Smooth muscle cell (in vitro differentiated cells): Measurements from ENCODE around the gene CCDC124. TPM values are rescaled to one million over a fixed set of nuclear protein-coding genes. Genes with fewer than 3 reads are reported as not detected.
A peak's percentile ranks its signal among the peaks of the same experiment; 100 is the strongest.

Source experiments
- DNase-seq: peaks from one replicate; lab custom pipeline; 2025; ENCODE audit not compliant: unreplicated experiment; lab: John Stamatoyannopoulos, UW
- H2AFZ ChIP-seq: fragments of 200-600 bp; sonication (generic); 2 replicates; pipeline ENCODE4 v1.6.0; 2016; ENCODE audit warnings: antibody characterized with exemption, low read depth, mild to moderate bottlenecking
- H3F3A ChIP-seq: fragments of 200-600 bp; sonication (generic); 2 replicates; pipeline ENCODE4 v1.6.0; 2017; ENCODE audit warnings: antibody characterized with exemption, low read depth
- H3K27ac ChIP-seq: fragments of 200-600 bp; sonication (generic); 2 replicates; pipeline ENCODE4 v1.5.1; 2016; ENCODE audit warnings: low read depth, mild to moderate bottlenecking
- H3K27me3 ChIP-seq: fragments of 200-600 bp; sonication (generic); 2 replicates; pipeline ENCODE4 v1.6.1; 2016; ENCODE audit warnings: low read depth, mild to moderate bottlenecking
- H3K36me3 ChIP-seq: fragments of 200-600 bp; sonication (generic); 2 replicates; pipeline ENCODE4 v1.5.1; 2016; ENCODE audit warnings: low read depth
- H3K4me1 ChIP-seq: fragments of 200-600 bp; sonication (generic); 2 replicates; pipeline ENCODE4 v1.5.1; 2016; ENCODE audit warnings: low read depth
- H3K4me2 ChIP-seq: fragments of 200-600 bp; sonication (generic); 2 replicates; pipeline ENCODE4 v1.6.0; 2016; ENCODE audit warnings: mild to moderate bottlenecking
- H3K4me3 ChIP-seq: fragments of 200-600 bp; sonication (generic); 2 replicates; pipeline ENCODE4 v1.5.1; 2016; ENCODE audit warnings: mild to moderate bottlenecking
- H3K79me2 ChIP-seq: fragments of 200-600 bp; sonication (generic); 2 replicates; pipeline ENCODE4 v1.6.0; 2016; ENCODE audit warnings: low read depth, mild to moderate bottlenecking
- H3K9ac ChIP-seq: fragments of 200-600 bp; sonication (generic); 2 replicates; pipeline ENCODE4 v1.6.0; 2016; ENCODE audit warnings: low read depth
- H3K9me3 ChIP-seq: fragments of 200-600 bp; sonication (generic); replicated peaks from 2 replicates; pipeline ENCODE4 v1.5.1; 2016; ENCODE audit warnings: low read depth
- H4K20me1 ChIP-seq: fragments of 200-600 bp; sonication (generic); 2 replicates; pipeline ENCODE4 v1.6.0; 2016; ENCODE audit warnings: low read depth
- WGBS: methylation state at CpG from one replicate; pipeline ENCODE4 v1.1.7; 2016; ENCODE audit warnings: low lambda C conversion rate; 5-methylcytosine and 5-hydroxymethylcytosine counted together
- polyA plus RNA-seq: library from polyadenylated mRNA; unstranded; fragments of >200 nt; fragmentation: Nextera tagmentation; extraction: Ambion mirVana; gene quantifications from 2 replicates; pipeline ENCODE4 v1.2.1, GENCODE V29; 2016
- total RNA-seq: library from RNA; depleted of rRNA; stranded (reverse); fragments of >200 nt; gene quantifications from 2 replicates; pipeline ENCODE4 v1.2.3, GENCODE V29; 2014
- TF ChIP-seq, protein P1 (sequence below): fragments of 200-600 bp; sonication (generic); IDR thresholded peaks from 2 replicates; pipeline ENCODE4 v1.5.1; 2017; ENCODE audit warnings: borderline replicate concordance, mild to moderate bottlenecking, antibody characterized with exemption; ENCODE audit not compliant: insufficient read depth, poor library complexity, severe bottlenecking

CCDC124 gene
- total and polyA plus RNA-seq, 2 experiments from 2014 or later = 34.5 to 156 TPM

DNA sequence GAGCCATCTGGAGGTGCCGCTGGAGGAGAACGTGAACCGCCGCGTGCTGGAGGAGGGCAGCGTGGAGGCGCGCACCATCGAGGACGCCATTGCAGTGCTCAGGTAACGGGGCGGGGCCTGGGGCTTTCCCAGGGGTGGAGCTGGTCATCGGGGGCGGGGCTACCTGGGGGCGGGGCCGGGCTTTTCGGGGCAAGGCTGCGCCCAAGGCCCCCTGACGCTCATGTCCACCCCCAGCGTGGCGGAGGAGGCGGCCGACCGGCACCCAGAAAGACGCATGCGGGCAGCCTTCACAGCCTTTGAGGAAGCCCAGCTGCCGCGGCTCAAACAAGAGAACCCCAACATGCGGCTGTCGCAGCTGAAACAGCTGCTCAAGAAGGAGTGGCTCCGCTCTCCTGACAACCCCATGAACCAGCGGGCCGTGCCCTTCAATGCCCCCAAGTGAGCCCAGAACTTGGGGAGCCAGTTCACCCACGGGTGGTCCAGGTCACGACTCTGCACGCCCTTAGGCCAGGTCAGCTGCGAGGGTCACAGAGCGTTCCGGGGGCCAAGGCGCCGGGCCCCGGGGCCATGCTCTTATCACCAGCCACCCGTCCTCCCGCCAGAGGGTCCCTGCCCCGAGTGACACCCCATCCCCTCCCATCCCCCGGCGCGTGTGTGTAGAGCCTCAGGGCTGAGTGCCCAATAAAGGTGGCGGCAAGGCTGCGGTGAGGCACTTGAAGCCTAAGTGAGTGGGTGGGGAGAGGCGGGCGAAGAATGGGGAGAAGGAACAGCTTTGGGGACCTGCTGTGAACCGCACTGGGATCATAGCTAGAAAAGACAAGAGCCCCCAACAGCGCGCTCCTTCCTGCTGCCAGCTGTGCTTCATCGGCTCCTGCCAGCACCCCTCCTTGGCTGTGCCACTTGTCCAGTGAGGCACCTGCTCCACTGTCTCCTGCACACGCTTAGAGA is 10.7 kb downstream of the CCDC124 start:
- H3K4me2 ChIP-seq = no peak overlapping the region

DNA sequence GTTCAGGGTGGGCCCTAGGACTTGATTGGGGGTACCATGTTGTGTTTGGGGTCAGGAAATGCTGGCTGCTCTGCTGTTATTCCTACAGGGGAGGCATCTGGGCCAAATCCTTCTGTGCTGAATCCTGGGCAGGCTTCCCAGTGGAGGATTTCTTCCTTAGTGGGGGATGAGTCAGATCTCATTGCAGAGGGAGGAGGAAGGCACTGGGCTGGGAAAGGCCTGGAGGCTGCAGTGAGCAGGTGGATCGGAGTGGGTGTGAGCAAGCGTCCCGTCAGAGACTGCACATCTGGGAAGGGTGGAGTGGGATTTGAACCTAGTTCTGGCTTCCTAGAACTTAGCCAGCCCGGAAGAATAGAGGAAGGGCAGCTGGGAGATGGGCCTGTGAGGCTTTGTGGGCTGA is 11.5 kb downstream of the CCDC124 start:
- H3F3A ChIP-seq = no peaks in the 10 kb centered on the region
- 71% methylated on average over 4 of the region's 4 CpGs for WGBS
- no peak for DNase-seq
- no peak overlapping the region for H2AFZ ChIP-seq
- peaks cover 9% of the 10 kb centered on the region for H3K27me3 ChIP-seq
- H3K27ac ChIP-seq = no peak overlapping the region
- H3K4me1 ChIP-seq = peaks cover 11% of the 10 kb centered on the region
- TF ChIP-seq, protein P1, sequence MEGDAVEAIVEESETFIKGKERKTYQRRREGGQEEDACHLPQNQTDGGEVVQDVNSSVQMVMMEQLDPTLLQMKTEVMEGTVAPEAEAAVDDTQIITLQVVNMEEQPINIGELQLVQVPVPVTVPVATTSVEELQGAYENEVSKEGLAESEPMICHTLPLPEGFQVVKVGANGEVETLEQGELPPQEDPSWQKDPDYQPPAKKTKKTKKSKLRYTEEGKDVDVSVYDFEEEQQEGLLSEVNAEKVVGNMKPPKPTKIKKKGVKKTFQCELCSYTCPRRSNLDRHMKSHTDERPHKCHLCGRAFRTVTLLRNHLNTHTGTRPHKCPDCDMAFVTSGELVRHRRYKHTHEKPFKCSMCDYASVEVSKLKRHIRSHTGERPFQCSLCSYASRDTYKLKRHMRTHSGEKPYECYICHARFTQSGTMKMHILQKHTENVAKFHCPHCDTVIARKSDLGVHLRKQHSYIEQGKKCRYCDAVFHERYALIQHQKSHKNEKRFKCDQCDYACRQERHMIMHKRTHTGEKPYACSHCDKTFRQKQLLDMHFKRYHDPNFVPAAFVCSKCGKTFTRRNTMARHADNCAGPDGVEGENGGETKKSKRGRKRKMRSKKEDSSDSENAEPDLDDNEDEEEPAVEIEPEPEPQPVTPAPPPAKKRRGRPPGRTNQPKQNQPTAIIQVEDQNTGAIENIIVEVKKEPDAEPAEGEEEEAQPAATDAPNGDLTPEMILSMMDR = no peak
- no peak overlapping the region for H3K9ac ChIP-seq
- H3K79me2 ChIP-seq = no peaks in the 10 kb centered on the region
- H3K9me3 ChIP-seq = no peaks in the 10 kb centered on the region
- H3K4me3 ChIP-seq = no peak overlapping the region
- H4K20me1 ChIP-seq = peaks cover 4% of the 10 kb centered on the region
- no peaks in the 10 kb centered on the region for H3K36me3 ChIP-seq
- H3K4me2 ChIP-seq = no peak overlapping the region

More for the DNA sequence above, 10.7 kb downstream of the CCDC124 start:
- Histone ChIP-seq H3K79me2 (no peaks in the 10 kb centered on the region), H3F3A (no peaks in the 10 kb centered on the region), H3K27ac (no peak overlapping the region), H3K4me1 (peaks cover 5% of the 10 kb centered on the region), H3K9me3 (no peaks in the 10 kb centered on the region), H3K27me3 (peaks cover 1% of the 10 kb centered on the region), H4K20me1 (peaks cover 6% of the 10 kb centered on the region), H2AFZ (no peak overlapping the region), H3K9ac (no peak overlapping the region), H3K36me3 (no peaks in the 10 kb centered on the region), H3K4me3 (no peak overlapping the region)
- 92% methylated on average over 37 of the region's 57 CpGs for WGBS
- TF ChIP-seq, protein P1 = no peak
- DNase-seq = no peak

DNA sequence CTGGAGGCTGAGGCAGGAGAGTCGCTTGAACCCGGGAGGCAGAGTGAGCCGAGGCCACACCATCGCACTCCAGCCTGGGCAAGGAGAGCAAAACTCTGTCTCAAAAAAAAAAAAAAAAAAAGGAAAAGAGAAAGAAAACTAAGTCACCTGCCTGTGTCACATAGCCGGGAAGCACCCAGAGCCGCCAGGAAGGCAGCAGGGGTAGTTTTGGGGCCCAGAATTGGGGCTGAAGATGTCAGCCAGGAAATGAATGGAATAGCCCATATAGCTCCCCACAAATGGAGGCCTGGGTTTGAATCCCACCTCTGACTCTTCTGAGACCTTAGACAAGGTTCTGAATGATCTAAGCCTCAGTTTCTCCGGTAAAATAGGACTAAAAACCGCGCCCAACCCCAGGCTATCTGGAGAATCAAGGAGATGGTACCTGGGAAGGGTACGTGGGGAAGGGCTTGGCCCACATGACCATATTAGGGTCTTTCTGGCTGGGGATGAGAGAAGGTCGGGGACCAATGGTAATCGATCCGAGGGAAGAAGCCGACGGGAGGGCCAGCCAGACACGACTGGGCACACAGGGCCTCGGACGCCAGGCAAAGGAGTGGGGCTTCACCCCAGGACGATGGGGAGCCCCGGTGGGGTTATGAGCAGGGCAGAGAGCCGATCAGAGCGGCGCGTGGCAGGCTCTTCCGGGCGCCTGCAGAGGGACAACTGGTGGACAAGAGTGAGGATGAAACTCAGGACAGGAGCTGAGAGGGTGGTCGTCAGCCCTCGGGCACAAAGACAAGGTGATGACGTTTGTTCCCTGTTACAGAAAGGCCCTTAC is 14.4 kb downstream of the CCDC124 start:
- peaks cover 37% of the 10 kb centered on the region for H3K27me3 ChIP-seq
- H3F3A ChIP-seq = no peaks in the 10 kb centered on the region
- peak overlapping the region; percentile 50 for H3K27ac ChIP-seq
- no peak for DNase-seq
- peaks cover 36% of the 10 kb centered on the region for H3K4me1 ChIP-seq
- TF ChIP-seq, protein P1 = no peak
- peak overlapping the region; percentile 99 for H3K4me2 ChIP-seq
- H3K36me3 ChIP-seq = no peaks in the 10 kb centered on the region
- peaks cover 4% of the 10 kb centered on the region for H4K20me1 ChIP-seq
- H3K9ac ChIP-seq = peak overlapping the region; percentile 89
- no peaks in the 10 kb centered on the region for H3K79me2 ChIP-seq
- peak overlapping the region; percentile 60 for H3K4me3 ChIP-seq
- WGBS = 11% methylated on average over 22 of the region's 29 CpGs
- H2AFZ ChIP-seq = peak overlapping the region; percentile 90
- no peaks in the 10 kb centered on the region for H3K9me3 ChIP-seq
